ENCODE data around the gene CUL2. TPM values are rescaled to one million over a fixed set of nuclear protein-coding genes. Genes with fewer than 3 reads are reported as not detected.

The CUL2 gene
- total RNA-seq, 4 donors from 2014 or later, result 12.0 to 23.8 (median 13.3) TPM

- TF ChIP-seq POLR2A (IDR thresholded peaks at IDR 0.05) (no peak), CTCF (IDR thresholded peaks at IDR 0.05) (no peak), EP300 (IDR thresholded peaks at IDR 0.05) (no peak)
- Histone ChIP-seq H3K36me3 (no peaks in the 10 kb centered on the region), H3K4me1 (no peaks in the 10 kb centered on the region), H3K27me3 (no peaks in the 10 kb centered on the region), H3K4me3 (no peak overlapping the region), H3K27ac (no peak overlapping the region), H3K9me3 (peaks cover 0 to 5% (median 0%) of the 10 kb centered on the region in 4 donors)
- 69 to 74% methylated on average over 1 of the region's 1 CpG for whole genome bisulfite sequencing, 2 donors
- no peak for DNase-seq (ENCODE audit: low spot score in 2 of 2)
Observed at GRCh38 chr10:35097510-35097909, 7.4 kb upstream of the CUL2 start.

DNA sequence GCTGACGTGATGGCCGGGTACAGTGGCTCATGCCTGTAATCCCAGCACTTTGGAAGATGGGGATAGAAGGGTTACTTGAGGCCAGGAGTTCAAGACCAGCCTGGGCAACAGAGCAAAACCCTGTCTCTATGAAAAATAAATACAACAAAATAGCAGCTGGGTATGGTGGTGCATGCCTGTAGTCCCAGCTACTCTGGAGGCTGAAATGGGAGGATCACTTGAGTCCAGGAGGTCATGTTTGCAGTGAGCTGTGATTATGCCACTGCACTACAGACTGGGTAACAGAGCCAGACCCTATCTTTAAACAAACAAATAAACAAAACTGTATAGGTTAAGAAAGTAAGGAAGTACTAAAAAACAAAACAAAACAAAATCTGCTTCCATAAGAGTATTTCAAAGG, 6.2 kb upstream of the CUL2 start:
- TF ChIP-seq EP300 (IDR thresholded peaks at IDR 0.05) (no peak), POLR2A (IDR thresholded peaks at IDR 0.05) (no peak), CTCF (IDR thresholded peaks at IDR 0.05) (no peak)
- H3K27ac ChIP-seq, result no peak overlapping the region
- no peaks in the 10 kb centered on the region for H3K36me3 ChIP-seq
- peaks cover 0 to 5% (median 0%) of the 10 kb centered on the region in 4 donors for H3K9me3 ChIP-seq
- no peaks in the 10 kb centered on the region for H3K27me3 ChIP-seq
- DNase-seq (ENCODE audit: low spot score in 2 of 2), result no peak
- WGBS, 2 donors, result 48 to 63% methylated on average over 2 of the region's 2 CpGs
- peaks cover 0 to 2% (median 0%) of the 10 kb centered on the region in 4 donors for H3K4me1 ChIP-seq
- no peak overlapping the region for H3K4me3 ChIP-seq

- Histone ChIP-seq H3K4me1 (peaks cover 0 to 24% (median 18%) of the 10 kb centered on the region in 4 donors), H3K27me3 (no peaks in the 10 kb centered on the region), H3K4me3 (no peak overlapping the region), H3K27ac (no peak overlapping the region), H3K9me3 (peaks cover 0 to 5% (median 0%) of the 10 kb centered on the region in 4 donors), H3K36me3 (no peaks in the 10 kb centered on the region)
- 45 to 56% methylated on average over 1 of the region's 1 CpG for WGBS, 2 donors
- DNase-seq (ENCODE audit: low spot score in 2 of 2), result no peak
- TF ChIP-seq POLR2A (IDR thresholded peaks at IDR 0.05), result no peak
Observed at GRCh38 chr10:35092851-35093250, 2.7 kb upstream of the CUL2 start.

GRCh38 chr10:35091994-35092790, 2.1 kb upstream of the CUL2 start:
- peaks cover 0 to 29% (median 21%) of the 10 kb centered on the region in 4 donors for H3K4me1 ChIP-seq
- WGBS, 2 donors, result 92 to 95% methylated on average over 11 of the region's 11 CpGs
- TF ChIP-seq POLR2A (IDR thresholded peaks at IDR 0.05) (no peak), EP300 (IDR thresholded peaks at IDR 0.05) (no peak), CTCF (IDR thresholded peaks at IDR 0.05) (no peak)
- no peaks in the 10 kb centered on the region for H3K27me3 ChIP-seq
- no peak for DNase-seq (ENCODE audit: low spot score in 2 of 2)
- H3K27ac ChIP-seq, result no peak overlapping the region
- no peak overlapping the region for H3K4me3 ChIP-seq
- H3K9me3 ChIP-seq, result peaks cover 0 to 5% (median 0%) of the 10 kb centered on the region in 4 donors
- H3K36me3 ChIP-seq, result no peaks in the 10 kb centered on the region

DNA sequence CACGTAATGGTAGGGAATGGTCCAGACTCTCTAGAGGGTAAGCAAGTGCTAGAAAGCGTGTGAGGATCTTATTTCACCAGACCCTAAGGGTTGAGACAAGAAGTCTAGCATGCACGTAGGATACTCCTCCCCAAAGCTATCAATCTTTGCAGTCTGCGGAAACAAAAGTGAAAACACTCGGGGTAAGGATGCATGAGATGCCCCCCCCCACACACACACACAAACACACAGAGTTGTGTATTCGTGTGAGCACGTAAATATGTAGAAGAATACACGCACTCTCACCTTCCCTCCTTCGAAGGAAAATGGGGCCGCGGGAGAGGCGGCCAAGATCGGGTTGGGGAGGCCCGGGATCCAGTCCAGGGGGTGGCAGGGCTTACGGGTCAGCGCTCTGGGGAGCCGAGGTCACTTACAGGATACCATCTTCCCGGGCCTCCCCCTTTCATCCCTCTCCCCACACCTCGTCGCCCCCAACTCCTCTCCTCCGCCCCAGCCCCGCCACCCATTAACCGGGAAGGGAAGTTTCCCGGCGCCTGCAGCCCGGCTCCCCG, 455 bp downstream of the CUL2 start:
- 0 to 1% methylated on average over 21 to 26 of the region's 27 CpGs for WGBS, 2 donors
- no peak for TF ChIP-seq CTCF (IDR thresholded peaks at IDR 0.05)
- no peak for TF ChIP-seq POLR2A (IDR thresholded peaks at IDR 0.05)
- TF ChIP-seq EP300 (IDR thresholded peaks at IDR 0.05), result no peak
- DNase-seq (ENCODE audit: low spot score in 2 of 2), result no peak
- Histone ChIP-seq H3K4me3 (peak overlapping the region; percentile 68 to 96 (median 80)), H3K27ac (peak overlapping the region; percentile 55 to 98 (median 95)), H3K4me1 (peaks cover 0 to 44% (median 27%) of the 10 kb centered on the region in 4 donors), H3K36me3 (no peaks in the 10 kb centered on the region), H3K27me3 (no peaks in the 10 kb centered on the region), H3K9me3 (peaks cover 0 to 5% (median 0%) of the 10 kb centered on the region in 4 donors)
